Fibroblast of mammary gland (primary cell): ENCODE measurements around the gene EXOC1.

Source experiments
- DNase-seq: peaks from one replicate; pipeline ENCODE4 v3.0.0-alpha.2; 2010; ENCODE audit warnings: low read depth
- H3K4me3 ChIP-seq: 2 replicates; pipeline ENCODE4 v1.5.1; 2011; ENCODE audit warnings: low read depth, mild to moderate bottlenecking, low read length, moderate library complexity; ENCODE audit not compliant: control insufficient read depth
- TF ChIP-seq, protein P1 (sequence below): conservative IDR thresholded peaks from 2 replicates; pipeline ENCODE4 v1.5.1; 2011; ENCODE audit warnings: low read depth, low read length, inconsistent platforms; ENCODE audit not compliant: control insufficient read depth, insufficient read depth

EXOC1 gene

DNA sequence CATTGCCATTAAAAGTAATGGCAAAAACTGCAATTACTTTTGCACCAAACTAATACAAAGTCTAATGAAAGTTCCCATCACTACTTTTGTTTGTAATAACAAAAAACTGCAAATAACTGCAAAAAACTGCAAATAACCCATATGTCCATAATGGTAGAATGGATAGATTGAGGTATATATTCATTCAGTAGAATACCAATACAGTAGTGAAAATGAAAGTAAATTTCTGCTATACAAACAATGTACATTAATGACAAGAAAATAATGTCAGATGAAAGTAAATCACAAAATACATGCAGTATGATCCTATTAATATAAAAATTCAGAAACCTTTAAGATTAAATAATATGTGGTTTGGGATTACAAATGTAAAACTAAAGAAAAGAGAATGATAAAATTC lies 54.0 kb downstream of the EXOC1 start:
- no peak for DNase-seq
- no peak overlapping the region for H3K4me3 ChIP-seq
- TF ChIP-seq, protein P1, sequence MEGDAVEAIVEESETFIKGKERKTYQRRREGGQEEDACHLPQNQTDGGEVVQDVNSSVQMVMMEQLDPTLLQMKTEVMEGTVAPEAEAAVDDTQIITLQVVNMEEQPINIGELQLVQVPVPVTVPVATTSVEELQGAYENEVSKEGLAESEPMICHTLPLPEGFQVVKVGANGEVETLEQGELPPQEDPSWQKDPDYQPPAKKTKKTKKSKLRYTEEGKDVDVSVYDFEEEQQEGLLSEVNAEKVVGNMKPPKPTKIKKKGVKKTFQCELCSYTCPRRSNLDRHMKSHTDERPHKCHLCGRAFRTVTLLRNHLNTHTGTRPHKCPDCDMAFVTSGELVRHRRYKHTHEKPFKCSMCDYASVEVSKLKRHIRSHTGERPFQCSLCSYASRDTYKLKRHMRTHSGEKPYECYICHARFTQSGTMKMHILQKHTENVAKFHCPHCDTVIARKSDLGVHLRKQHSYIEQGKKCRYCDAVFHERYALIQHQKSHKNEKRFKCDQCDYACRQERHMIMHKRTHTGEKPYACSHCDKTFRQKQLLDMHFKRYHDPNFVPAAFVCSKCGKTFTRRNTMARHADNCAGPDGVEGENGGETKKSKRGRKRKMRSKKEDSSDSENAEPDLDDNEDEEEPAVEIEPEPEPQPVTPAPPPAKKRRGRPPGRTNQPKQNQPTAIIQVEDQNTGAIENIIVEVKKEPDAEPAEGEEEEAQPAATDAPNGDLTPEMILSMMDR = no peak

DNA sequence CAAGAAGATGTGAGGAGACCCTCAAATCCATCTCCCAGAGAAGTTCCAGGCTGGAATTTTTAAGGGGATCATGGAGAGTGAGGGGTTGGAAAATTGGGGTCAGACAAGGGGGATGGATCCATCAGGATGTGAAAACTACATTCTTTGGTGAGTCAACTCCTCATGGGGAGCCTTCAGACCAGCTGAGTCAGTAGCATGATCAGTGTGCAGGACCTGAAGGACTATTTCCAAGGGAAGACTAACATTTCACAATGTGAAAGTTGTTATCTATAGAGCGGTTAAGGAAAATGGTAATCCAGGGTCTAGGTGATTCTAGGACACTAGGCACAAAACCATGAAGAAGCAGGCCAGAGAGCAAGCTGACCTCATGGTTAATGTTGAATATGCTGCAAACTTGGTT lies 56.7 kb downstream of the EXOC1 start:
- H3K4me3 ChIP-seq = no peak overlapping the region
- peak; percentile 71 for DNase-seq
- TF ChIP-seq, protein P1 = no peak

DNA sequence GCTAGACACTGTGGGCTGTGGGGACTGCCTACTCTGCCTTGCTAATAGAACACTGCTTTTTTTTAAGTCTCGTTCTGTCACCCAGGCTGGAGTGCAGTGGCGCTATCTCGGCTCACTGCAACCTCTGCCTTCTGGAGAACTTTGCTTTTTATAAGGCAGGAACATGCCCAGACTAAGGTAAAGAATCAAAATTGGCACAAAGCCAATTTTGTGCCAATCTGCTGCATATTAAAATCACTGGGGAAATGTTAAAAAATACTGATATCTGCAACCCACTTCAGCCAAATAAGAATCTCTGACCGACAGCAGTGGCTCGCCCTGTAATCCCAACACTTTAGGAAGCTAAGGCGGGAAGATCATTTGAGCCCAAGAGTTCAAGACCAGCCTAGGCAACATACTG lies 58.8 kb downstream of the EXOC1 start:
- TF ChIP-seq, protein P1 = no peak
- DNase-seq = no peak
- no peak overlapping the region for H3K4me3 ChIP-seq

DNA sequence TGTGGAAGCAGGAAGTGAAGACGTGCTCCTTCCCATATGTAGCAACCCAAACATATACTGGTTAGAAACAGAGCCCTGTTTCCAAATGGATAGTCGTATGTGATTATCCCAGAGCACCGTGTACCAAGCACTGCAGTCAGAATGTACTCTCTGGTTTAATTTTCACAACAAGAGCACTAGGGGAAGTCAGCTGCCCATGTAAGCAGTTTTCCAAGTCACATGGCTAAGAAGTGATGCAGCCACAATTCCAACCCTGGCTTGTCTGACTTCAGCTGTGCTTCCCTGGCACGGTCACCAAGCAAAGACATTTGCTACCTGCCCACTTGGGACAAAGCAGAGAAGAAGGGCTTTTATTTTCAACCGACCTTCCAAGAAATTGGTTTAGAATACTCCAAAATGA lies 67.1 kb downstream of the EXOC1 start:
- TF ChIP-seq, protein P1 = no peak
- H3K4me3 ChIP-seq = no peak overlapping the region
- peak; percentile 30 for DNase-seq

DNA sequence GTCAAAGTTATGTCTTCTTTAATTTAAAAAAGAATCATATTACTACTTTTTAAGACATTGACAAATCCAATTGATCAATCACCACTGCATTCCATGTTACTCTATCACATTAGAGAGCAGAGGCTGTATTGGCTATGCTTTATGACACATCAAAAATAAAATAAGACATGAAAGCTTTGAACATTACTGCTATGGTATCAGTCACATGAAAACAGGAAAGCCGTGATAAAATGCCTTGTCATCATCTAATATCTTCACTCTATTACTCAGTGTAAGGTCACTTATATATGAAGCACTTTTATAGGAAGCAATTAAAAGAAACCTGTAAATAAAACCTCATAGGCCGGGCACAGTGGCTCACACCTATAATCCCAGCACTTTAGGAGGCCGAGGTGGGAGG lies 67.6 kb downstream of the EXOC1 start:
- H3K4me3 ChIP-seq = no peak overlapping the region
- TF ChIP-seq, protein P1 = no peak
- peak; percentile 35 for DNase-seq

DNA sequence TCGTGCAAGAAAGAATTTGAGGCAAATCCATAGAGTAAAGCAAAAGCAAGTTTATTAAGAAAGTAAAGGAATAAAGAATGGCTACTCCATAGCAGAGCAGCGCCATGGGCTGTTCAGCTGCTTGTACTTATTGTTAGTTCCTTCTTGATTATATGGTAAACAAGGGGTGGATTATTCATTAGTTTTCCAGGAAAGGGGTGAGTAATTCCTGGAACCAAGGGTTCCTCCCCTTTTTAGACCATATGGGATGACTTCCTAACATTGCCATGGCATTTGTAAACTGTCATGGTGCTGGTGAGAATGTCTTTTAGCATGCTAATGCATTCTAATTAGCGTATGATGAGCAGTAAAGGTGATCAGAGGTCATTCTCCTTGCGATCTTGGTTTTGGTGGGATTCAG lies 71.8 kb downstream of the EXOC1 start:
- TF ChIP-seq, protein P1 = no peak
- no peak overlapping the region for H3K4me3 ChIP-seq
- DNase-seq = peak; percentile 71

DNA sequence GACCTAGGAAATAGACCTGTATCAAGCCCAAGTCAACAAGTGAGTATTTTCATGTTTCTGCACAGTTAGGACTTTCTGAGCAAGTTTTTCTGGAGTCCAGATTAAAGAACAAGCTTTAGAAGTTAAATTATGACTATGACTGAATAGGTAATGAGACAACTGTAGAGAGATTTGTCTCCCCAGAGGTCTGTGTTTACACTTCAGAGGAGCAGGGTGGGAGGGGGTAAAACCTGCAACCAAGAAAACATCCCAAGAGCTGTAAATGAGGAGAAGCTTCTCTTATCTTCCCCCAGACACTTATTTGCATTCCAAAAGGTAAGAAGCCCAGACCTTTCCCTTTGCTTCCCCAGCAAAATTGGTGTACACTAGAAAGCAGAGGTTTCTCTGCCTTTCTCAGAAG lies 73.2 kb downstream of the EXOC1 start:
- H3K4me3 ChIP-seq = no peak overlapping the region
- DNase-seq = no peak
- TF ChIP-seq, protein P1 = no peak
